Thoracic aorta (tissue), 2 donors: Measurements from ENCODE around the gene BFSP1. TPM values are rescaled to one million over a fixed set of nuclear protein-coding genes. Genes with fewer than 3 reads are reported as not detected.

Source experiments
- ATAC-seq: fragments of 150-250 bp; one replicate; pipeline ENCODE4 v1.8.0; 2017; ENCODE audit warnings: low read depth; ENCODE audit not compliant: insufficient number of reproducible peaks, low FRiP score
- DNase-seq: peaks from one replicate; pipeline ENCODE4 v3.0.0-alpha.2; 2020; ENCODE audit warnings: low spot score
- H3K27ac ChIP-seq, 2 donors: fragments of 200-600 bp; sonication (generic); 1 replicate in 1 of 2; 2 replicates in 1 of 2; pipeline ENCODE4 v1.5.1; 2016; ENCODE audit warnings: mild to moderate bottlenecking in 2 of 2, moderate library complexity in 2 of 2
- H3K27me3 ChIP-seq: fragments of 200-600 bp; sonication (generic); replicated peaks from 2 replicates; pipeline ENCODE4 v1.6.0; 2016; ENCODE audit warnings: mild to moderate bottlenecking; ENCODE audit not compliant: insufficient read depth
- H3K36me3 ChIP-seq: fragments of 200-600 bp; sonication (generic); one replicate; pipeline ENCODE4 v1.5.1; 2016
- H3K4me1 ChIP-seq, 2 donors: fragments of 200-600 bp; sonication (generic); 1 replicate in 1 of 2; 2 replicates in 1 of 2; pipeline versions ENCODE4 v1.5.1 to v1.6.0; 2016; ENCODE audit warnings: low read depth in 2 of 2, mild to moderate bottlenecking in 1 of 2; ENCODE audit not compliant: control insufficient read depth in 1 of 2
- H3K4me3 ChIP-seq: fragments of 200-600 bp; sonication (generic); 2 replicates; pipeline ENCODE4 v1.5.1; 2016; ENCODE audit warnings: mild to moderate bottlenecking
- H3K9me3 ChIP-seq: fragments of 200-600 bp; sonication (generic); 2 replicates; pipeline ENCODE4 v1.5.1; 2016
- CTCF ChIP-seq: fragments of 200-600 bp; sonication (generic); IDR thresholded peaks from one replicate; pipeline ENCODE4 v1.5.1; 2019; ENCODE audit warnings: antibody characterized with exemption
- total RNA-seq, 2 donors: library from RNA; depleted of rRNA; stranded (reverse); fragments of >200 nt; gene quantifications; one replicate each; pipeline versions ENCODE4 v1.1.0 to v1.2.3, GENCODE V29; 2016

BFSP1 gene
- total RNA-seq, 2 donors from 2014 or later, result 2.4 to 3.0 TPM

- Histone ChIP-seq H3K27me3 (no peaks in the 10 kb centered on the region), H3K9me3 (no peaks in the 10 kb centered on the region), H3K36me3 (no peaks in the 10 kb centered on the region), H3K4me1 (peaks cover 24 to 34% of the 10 kb centered on the region in 2 donors), H3K4me3 (no peak overlapping the region), H3K27ac (no peak overlapping the region)
- DNase-seq (no peak), ATAC-seq (no peak)
- TF ChIP-seq CTCF, result no peak
These were observed 6.8 kb upstream of the BFSP1 start for GRCh38 chr20:17537959-17538358.

- Histone ChIP-seq H3K27me3 (no peaks in the 10 kb centered on the region), H3K9me3 (no peaks in the 10 kb centered on the region), H3K27ac (peak overlapping the region in 1 of 2 donors; percentile 25), H3K4me1 (peaks cover 18 to 29% of the 10 kb centered on the region in 2 donors), H3K36me3 (no peaks in the 10 kb centered on the region), H3K4me3 (peak overlapping the region; percentile 1)
- TF ChIP-seq CTCF, result peak; percentile 93
- DNase-seq (no peak), ATAC-seq (peak; percentile 98)
These were observed 5.8 kb upstream of the BFSP1 start for GRCh38 chr20:17536944-17537444.

GRCh38 chr20:17534077-17534476, 2.9 kb upstream of the BFSP1 start:
- H3K4me1 ChIP-seq, result peaks cover 12 to 35% of the 10 kb centered on the region in 2 donors
- no peak for DNase-seq
- no peak overlapping the region for H3K27ac ChIP-seq
- no peaks in the 10 kb centered on the region for H3K36me3 ChIP-seq
- H3K4me3 ChIP-seq, result no peak overlapping the region
- H3K9me3 ChIP-seq, result no peaks in the 10 kb centered on the region
- ATAC-seq, result no peak
- no peaks in the 10 kb centered on the region for H3K27me3 ChIP-seq
- no peak for TF ChIP-seq CTCF

- H3K27ac ChIP-seq, result no peak overlapping the region
- ATAC-seq (no peak), DNase-seq (no peak)
- no peak for TF ChIP-seq CTCF
- H3K4me3 ChIP-seq, result no peak overlapping the region
- H3K9me3 ChIP-seq, result no peaks in the 10 kb centered on the region
- H3K4me1 ChIP-seq, result peaks cover 8 to 30% of the 10 kb centered on the region in 2 donors
- no peaks in the 10 kb centered on the region for H3K36me3 ChIP-seq
- H3K27me3 ChIP-seq, result no peaks in the 10 kb centered on the region
These were observed 2.2 kb upstream of the BFSP1 start for GRCh38 chr20:17533396-17533795.

- DNase-seq (no peak), ATAC-seq (no peak)
- no peaks in the 10 kb centered on the region for H3K9me3 ChIP-seq
- peak overlapping the region; percentile 89 for H3K4me3 ChIP-seq
- peak overlapping the region; percentile 60 to 66 for H3K27ac ChIP-seq
- peaks cover 3 to 18% of the 10 kb centered on the region in 2 donors for H3K4me1 ChIP-seq
- no peaks in the 10 kb centered on the region for H3K36me3 ChIP-seq
- TF ChIP-seq CTCF, result no peak
- H3K27me3 ChIP-seq, result no peaks in the 10 kb centered on the region
These were observed 466 bp upstream of the BFSP1 start for GRCh38 chr20:17531665-17532025.
